HL-60 (cell line): ENCODE data around the gene EMP2.

ENCODE experiments used
- DNase-seq, 2 experiments: peaks; one replicate each; pipeline ENCODE4 v3.0.0-alpha.2; 2010 to 2020; ENCODE audit warnings: low read depth in 1 of 2, low spot score in 1 of 2
- H3K27ac ChIP-seq: fragments of 250-450 bp; sonication (Bioruptor Pico); replicated peaks from 2 replicates; pipeline ENCODE4 v1.5.1; 2020; ENCODE audit warnings: mild to moderate bottlenecking, moderate library complexity
- H3K27me3 ChIP-seq: fragments of 250-450 bp; sonication (Bioruptor Pico); 2 replicates; pipeline ENCODE4 v1.5.1; 2021; ENCODE audit warnings: mild to moderate bottlenecking, moderate library complexity; ENCODE audit not compliant: insufficient read depth, poor library complexity, severe bottlenecking
- H3K4me3 ChIP-seq: replicated peaks from 2 replicates; pipeline ENCODE4 v1.5.1; 2011; ENCODE audit warnings: mild to moderate bottlenecking, control low read depth, low read length; ENCODE audit not compliant: insufficient read depth
- GABPA ChIP-seq: IDR thresholded peaks from 2 replicates; pipeline ENCODE4 v1.6.1; 2012; ENCODE audit warnings: low read depth
- POLR2AphosphoS5 ChIP-seq: IDR thresholded peaks from 2 replicates; pipeline ENCODE4 v1.6.1; 2012; ENCODE audit warnings: low read depth
- SPI1 ChIP-seq: IDR thresholded peaks from 2 replicates; pipeline ENCODE4 v1.6.1; 2012; ENCODE audit warnings: low read depth, mild to moderate bottlenecking, borderline replicate concordance
- TF ChIP-seq, protein P1 (sequence below): IDR thresholded peaks from one replicate; pipeline ENCODE4 v1.5.1; 2011; ENCODE audit warnings: low read length, control low read depth, inconsistent platforms; ENCODE audit not compliant: insufficient read depth
- TF ChIP-seq, protein P2 (sequence below): IDR thresholded peaks from 2 replicates; pipeline ENCODE4 v1.6.1; 2012; ENCODE audit warnings: low read depth; ENCODE audit not compliant: insufficient replicate concordance

The EMP2 gene

DNA sequence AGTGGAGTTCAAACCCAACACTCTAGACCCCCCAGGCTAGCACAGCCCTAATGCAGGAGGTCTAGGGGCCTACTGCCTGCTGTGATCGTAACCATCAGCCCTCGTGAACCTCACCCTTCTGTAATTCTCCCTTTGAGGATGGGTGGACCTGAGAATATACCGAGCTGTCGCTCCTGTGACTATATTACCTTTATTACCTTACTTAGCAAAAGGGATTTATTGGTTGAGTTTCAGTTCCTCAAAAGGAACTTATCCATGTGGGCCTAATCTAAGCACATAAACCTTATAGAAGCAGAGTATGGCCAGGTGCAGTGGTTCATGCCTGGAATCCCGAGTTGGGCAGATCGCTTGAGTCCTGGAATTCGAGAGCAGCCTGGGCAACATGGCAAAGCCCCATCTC is 19.2 kb upstream of the EMP2 start:
- no peaks in the 10 kb centered on the region for H3K27me3 ChIP-seq
- DNase-seq, result no peak
- no peak overlapping the region for H3K27ac ChIP-seq
- no peak overlapping the region for H3K4me3 ChIP-seq
- TF ChIP-seq, protein P1, sequence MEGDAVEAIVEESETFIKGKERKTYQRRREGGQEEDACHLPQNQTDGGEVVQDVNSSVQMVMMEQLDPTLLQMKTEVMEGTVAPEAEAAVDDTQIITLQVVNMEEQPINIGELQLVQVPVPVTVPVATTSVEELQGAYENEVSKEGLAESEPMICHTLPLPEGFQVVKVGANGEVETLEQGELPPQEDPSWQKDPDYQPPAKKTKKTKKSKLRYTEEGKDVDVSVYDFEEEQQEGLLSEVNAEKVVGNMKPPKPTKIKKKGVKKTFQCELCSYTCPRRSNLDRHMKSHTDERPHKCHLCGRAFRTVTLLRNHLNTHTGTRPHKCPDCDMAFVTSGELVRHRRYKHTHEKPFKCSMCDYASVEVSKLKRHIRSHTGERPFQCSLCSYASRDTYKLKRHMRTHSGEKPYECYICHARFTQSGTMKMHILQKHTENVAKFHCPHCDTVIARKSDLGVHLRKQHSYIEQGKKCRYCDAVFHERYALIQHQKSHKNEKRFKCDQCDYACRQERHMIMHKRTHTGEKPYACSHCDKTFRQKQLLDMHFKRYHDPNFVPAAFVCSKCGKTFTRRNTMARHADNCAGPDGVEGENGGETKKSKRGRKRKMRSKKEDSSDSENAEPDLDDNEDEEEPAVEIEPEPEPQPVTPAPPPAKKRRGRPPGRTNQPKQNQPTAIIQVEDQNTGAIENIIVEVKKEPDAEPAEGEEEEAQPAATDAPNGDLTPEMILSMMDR, result no peak
- TF ChIP-seq, protein P2, sequence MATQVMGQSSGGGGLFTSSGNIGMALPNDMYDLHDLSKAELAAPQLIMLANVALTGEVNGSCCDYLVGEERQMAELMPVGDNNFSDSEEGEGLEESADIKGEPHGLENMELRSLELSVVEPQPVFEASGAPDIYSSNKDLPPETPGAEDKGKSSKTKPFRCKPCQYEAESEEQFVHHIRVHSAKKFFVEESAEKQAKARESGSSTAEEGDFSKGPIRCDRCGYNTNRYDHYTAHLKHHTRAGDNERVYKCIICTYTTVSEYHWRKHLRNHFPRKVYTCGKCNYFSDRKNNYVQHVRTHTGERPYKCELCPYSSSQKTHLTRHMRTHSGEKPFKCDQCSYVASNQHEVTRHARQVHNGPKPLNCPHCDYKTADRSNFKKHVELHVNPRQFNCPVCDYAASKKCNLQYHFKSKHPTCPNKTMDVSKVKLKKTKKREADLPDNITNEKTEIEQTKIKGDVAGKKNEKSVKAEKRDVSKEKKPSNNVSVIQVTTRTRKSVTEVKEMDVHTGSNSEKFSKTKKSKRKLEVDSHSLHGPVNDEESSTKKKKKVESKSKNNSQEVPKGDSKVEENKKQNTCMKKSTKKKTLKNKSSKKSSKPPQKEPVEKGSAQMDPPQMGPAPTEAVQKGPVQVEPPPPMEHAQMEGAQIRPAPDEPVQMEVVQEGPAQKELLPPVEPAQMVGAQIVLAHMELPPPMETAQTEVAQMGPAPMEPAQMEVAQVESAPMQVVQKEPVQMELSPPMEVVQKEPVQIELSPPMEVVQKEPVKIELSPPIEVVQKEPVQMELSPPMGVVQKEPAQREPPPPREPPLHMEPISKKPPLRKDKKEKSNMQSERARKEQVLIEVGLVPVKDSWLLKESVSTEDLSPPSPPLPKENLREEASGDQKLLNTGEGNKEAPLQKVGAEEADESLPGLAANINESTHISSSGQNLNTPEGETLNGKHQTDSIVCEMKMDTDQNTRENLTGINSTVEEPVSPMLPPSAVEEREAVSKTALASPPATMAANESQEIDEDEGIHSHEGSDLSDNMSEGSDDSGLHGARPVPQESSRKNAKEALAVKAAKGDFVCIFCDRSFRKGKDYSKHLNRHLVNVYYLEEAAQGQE, result no peak
- TF ChIP-seq GABPA, result no peak
- TF ChIP-seq SPI1, result no peak
- no peak for TF ChIP-seq POLR2AphosphoS5

GRCh38 chr16:10598157-10598556 is 17.8 kb upstream of the EMP2 start:
- Histone ChIP-seq H3K4me3 (no peak overlapping the region), H3K27me3 (no peaks in the 10 kb centered on the region), H3K27ac (no peak overlapping the region)
- no peak for DNase-seq
- no peak for TF ChIP-seq GABPA
- TF ChIP-seq POLR2AphosphoS5, result no peak
- TF ChIP-seq SPI1, result no peak

GRCh38 chr16:10597187-10597601 is 16.8 kb upstream of the EMP2 start:
- H3K27me3 ChIP-seq, result no peaks in the 10 kb centered on the region
- H3K27ac ChIP-seq, result no peak overlapping the region
- no peak for DNase-seq
- no peak overlapping the region for H3K4me3 ChIP-seq
- TF ChIP-seq, protein P2, result no peak

GRCh38 chr16:10594312-10594950 is 14.0 kb upstream of the EMP2 start:
- no peaks in the 10 kb centered on the region for H3K27me3 ChIP-seq
- H3K4me3 ChIP-seq, result no peak overlapping the region
- TF ChIP-seq GABPA, result no peak
- TF ChIP-seq SPI1, result no peak
- TF ChIP-seq POLR2AphosphoS5, result no peak
- TF ChIP-seq, protein P2, result no peak
- TF ChIP-seq, protein P1, result no peak
- no peak overlapping the region for H3K27ac ChIP-seq
- no peak for DNase-seq
